DOHH2 (cell line): ENCODE measurements around the gene ZSCAN30.

Source experiments
- H3F3A ChIP-seq: fragments of 200-600 bp; sonication (generic), shearing (Covaris generic); 2 replicates; pipeline ENCODE4 v1.6.0; 2016; ENCODE audit warnings: antibody characterized with exemption, mild to moderate bottlenecking; ENCODE audit not compliant: control insufficient read depth, insufficient read depth
- H3K27ac ChIP-seq: fragments of 200-600 bp; sonication (generic); 2 replicates; pipeline ENCODE4 v1.5.1; 2014; ENCODE audit warnings: low read depth, mild to moderate bottlenecking, low read length, moderate library complexity
- H3K27me3 ChIP-seq: fragments of 200-600 bp; sonication (generic); 2 replicates; pipeline ENCODE4 v1.6.1; 2014; ENCODE audit warnings: mild to moderate bottlenecking, low read length, mixed read lengths; ENCODE audit not compliant: control insufficient read depth
- H3K36me3 ChIP-seq: fragments of 200-600 bp; sonication (generic); 2 replicates; pipeline ENCODE4 v1.6.1; 2014; ENCODE audit warnings: mild to moderate bottlenecking, low read length, moderate library complexity, mixed read lengths; ENCODE audit not compliant: control insufficient read depth
- H3K4me1 ChIP-seq: fragments of 200-600 bp; sonication (generic); 2 replicates; pipeline ENCODE4 v1.6.1; 2014; ENCODE audit warnings: mild to moderate bottlenecking, low read length, mixed read lengths; ENCODE audit not compliant: control insufficient read depth
- H3K4me2 ChIP-seq: fragments of 200-600 bp; sonication (generic); 2 replicates; pipeline ENCODE4 v1.6.0; 2014; ENCODE audit warnings: mild to moderate bottlenecking, low read length, moderate library complexity
- H3K4me3 ChIP-seq: fragments of 200-600 bp; sonication (generic); 2 replicates; pipeline ENCODE4 v1.5.1; 2014; ENCODE audit warnings: mild to moderate bottlenecking, low read length, mixed read lengths
- H3K79me2 ChIP-seq: fragments of 200-600 bp; sonication (generic); 2 replicates; pipeline ENCODE4 v1.6.1; 2014; ENCODE audit warnings: mild to moderate bottlenecking, low read length, mixed read lengths; ENCODE audit not compliant: control insufficient read depth
- H3K9me2 ChIP-seq: fragments of 200-600 bp; sonication (generic); replicated peaks from 2 replicates; pipeline ENCODE4 v1.6.1; 2014; ENCODE audit warnings: mild to moderate bottlenecking, low read length, mixed read lengths; ENCODE audit not compliant: control insufficient read depth
- H3K9me3 ChIP-seq: fragments of 200-600 bp; sonication (generic); 2 replicates; pipeline ENCODE4 v1.6.1; 2014; ENCODE audit warnings: antibody characterized with exemption, low read length, mixed read lengths; ENCODE audit not compliant: control insufficient read depth, insufficient read depth
- H4K20me1 ChIP-seq: fragments of 200-600 bp; sonication (generic); 2 replicates; pipeline ENCODE4 v1.6.0; 2014; ENCODE audit warnings: low read depth, mild to moderate bottlenecking, antibody characterized with exemption, low read length, moderate library complexity; ENCODE audit not compliant: control insufficient read depth, insufficient read depth
- EZH2phosphoT487 ChIP-seq: fragments of 200-600 bp; sonication (generic); IDR thresholded peaks from 2 replicates; pipeline ENCODE4 v1.6.1; 2017; ENCODE audit warnings: borderline replicate concordance, mild to moderate bottlenecking, antibody characterized with exemption, low read length, moderate library complexity, mixed read lengths
- TF ChIP-seq, protein P1 (sequence below): fragments of 200-600 bp; sonication (generic); IDR thresholded peaks from one replicate; pipeline ENCODE4 v1.5.1; 2014; ENCODE audit warnings: antibody characterized with exemption, mild to moderate bottlenecking, low read depth, low read length; ENCODE audit not compliant: poor library complexity, severe bottlenecking

The ZSCAN30 gene

DNA sequence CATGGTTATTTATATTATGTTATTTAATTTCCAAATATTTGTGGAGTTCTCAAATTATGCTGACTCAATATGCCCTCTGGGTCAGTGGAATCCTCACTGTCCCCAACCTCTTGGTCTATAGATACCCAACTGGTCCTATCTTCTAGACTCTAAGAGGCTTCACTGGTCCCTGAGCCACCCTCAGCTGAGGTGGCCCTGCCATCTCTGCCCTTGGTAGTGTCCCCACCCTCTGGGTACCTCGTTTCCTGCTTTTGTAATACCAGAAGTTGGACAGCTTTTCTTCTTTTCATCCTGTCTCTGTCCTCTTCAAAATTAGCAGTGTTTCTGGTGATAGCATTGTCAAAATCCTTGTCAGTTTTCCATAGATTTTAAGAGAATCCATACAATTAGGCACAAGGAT lies 11.9 kb downstream of the ZSCAN30 start:
- H3K9me3 ChIP-seq = peaks cover 12% of the 10 kb centered on the region

DNA sequence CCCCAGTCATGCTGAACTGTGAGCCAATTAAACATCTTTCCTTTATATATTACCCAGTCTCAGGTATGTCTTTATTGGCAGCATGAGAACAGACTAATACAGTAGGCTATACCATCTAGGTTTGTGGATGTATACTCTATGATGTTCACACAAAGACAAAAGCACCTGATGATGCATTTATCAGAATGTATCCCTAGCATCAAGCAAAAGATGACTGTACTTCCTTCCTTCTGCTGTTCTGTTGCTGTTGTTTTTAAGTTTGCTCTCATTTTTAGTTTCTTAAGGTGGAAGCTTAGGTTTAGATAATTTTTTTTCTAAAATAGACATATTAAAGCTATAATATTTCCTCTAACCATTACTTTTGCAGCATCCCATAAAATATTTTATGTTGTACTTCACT lies 12.4 kb downstream of the ZSCAN30 start:
- H3K79me2 ChIP-seq = no peaks in the 10 kb centered on the region
- TF ChIP-seq, protein P1, sequence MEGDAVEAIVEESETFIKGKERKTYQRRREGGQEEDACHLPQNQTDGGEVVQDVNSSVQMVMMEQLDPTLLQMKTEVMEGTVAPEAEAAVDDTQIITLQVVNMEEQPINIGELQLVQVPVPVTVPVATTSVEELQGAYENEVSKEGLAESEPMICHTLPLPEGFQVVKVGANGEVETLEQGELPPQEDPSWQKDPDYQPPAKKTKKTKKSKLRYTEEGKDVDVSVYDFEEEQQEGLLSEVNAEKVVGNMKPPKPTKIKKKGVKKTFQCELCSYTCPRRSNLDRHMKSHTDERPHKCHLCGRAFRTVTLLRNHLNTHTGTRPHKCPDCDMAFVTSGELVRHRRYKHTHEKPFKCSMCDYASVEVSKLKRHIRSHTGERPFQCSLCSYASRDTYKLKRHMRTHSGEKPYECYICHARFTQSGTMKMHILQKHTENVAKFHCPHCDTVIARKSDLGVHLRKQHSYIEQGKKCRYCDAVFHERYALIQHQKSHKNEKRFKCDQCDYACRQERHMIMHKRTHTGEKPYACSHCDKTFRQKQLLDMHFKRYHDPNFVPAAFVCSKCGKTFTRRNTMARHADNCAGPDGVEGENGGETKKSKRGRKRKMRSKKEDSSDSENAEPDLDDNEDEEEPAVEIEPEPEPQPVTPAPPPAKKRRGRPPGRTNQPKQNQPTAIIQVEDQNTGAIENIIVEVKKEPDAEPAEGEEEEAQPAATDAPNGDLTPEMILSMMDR = no peak
- no peak for TF ChIP-seq EZH2phosphoT487
- no peak overlapping the region for H3K4me3 ChIP-seq
- H4K20me1 ChIP-seq = no peaks in the 10 kb centered on the region
- peaks cover 13% of the 10 kb centered on the region for H3K9me3 ChIP-seq
- H3F3A ChIP-seq = no peaks in the 10 kb centered on the region
- H3K9me2 ChIP-seq = no peaks in the 10 kb centered on the region
- H3K4me2 ChIP-seq = no peak overlapping the region
- H3K4me1 ChIP-seq = no peaks in the 10 kb centered on the region
- H3K36me3 ChIP-seq = no peaks in the 10 kb centered on the region
- H3K27ac ChIP-seq = no peak overlapping the region
- no peaks in the 10 kb centered on the region for H3K27me3 ChIP-seq

More for the DNA sequence above, 11.9 kb downstream of the ZSCAN30 start:
- H3K4me2 ChIP-seq = no peak overlapping the region
- H3K27me3 ChIP-seq = no peaks in the 10 kb centered on the region
- no peak overlapping the region for H3K4me3 ChIP-seq
- TF ChIP-seq, protein P1 = no peak
- TF ChIP-seq EZH2phosphoT487 = no peak
- no peaks in the 10 kb centered on the region for H3F3A ChIP-seq
- H3K4me1 ChIP-seq = no peaks in the 10 kb centered on the region
- no peaks in the 10 kb centered on the region for H3K36me3 ChIP-seq
- H3K9me2 ChIP-seq = no peaks in the 10 kb centered on the region
- no peak overlapping the region for H3K27ac ChIP-seq
- no peaks in the 10 kb centered on the region for H4K20me1 ChIP-seq
- no peaks in the 10 kb centered on the region for H3K79me2 ChIP-seq

DNA sequence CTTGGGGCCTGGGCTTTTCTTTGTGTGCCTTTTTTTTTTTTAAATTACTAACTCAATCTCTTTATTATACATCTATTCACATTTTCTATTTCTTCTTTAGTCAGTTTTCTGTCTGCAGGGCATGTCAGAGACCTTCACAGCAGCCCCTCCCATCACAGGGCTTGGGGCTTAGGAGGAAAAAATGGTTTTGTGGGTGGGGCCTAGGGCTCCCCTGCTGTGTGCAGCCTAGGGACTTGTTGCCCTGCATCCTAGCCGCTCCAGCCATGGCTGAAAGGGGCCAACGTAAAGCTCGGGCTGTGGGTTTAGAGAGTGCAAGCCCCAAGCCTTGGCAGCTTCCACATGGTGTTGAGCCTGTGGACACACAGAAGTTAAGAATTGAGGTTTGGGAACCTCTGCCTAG lies 13.8 kb downstream of the ZSCAN30 start:
- Histone ChIP-seq H3K9me2 (no peaks in the 10 kb centered on the region), H3K79me2 (no peaks in the 10 kb centered on the region), H3K4me1 (no peaks in the 10 kb centered on the region), H3K27ac (no peak overlapping the region), H3K9me3 (peaks cover 13% of the 10 kb centered on the region), H3K36me3 (no peaks in the 10 kb centered on the region), H3K4me3 (no peak overlapping the region), H4K20me1 (no peaks in the 10 kb centered on the region), H3K27me3 (no peaks in the 10 kb centered on the region), H3K4me2 (no peak overlapping the region), H3F3A (no peaks in the 10 kb centered on the region)
- TF ChIP-seq, protein P1 = no peak
- no peak for TF ChIP-seq EZH2phosphoT487
